Activated CD4-positive, alpha-beta T cell treated with anti-CD3 and anti-CD28 coated beads, Interleukin-2, amount 10 ng/mL, durations not matched to agents 7 days and 5 days (primary cell): ENCODE data around the gene PGF. TPM values are rescaled to one million over a fixed set of nuclear protein-coding genes. Genes with fewer than 3 reads are reported as not detected.
A peak's percentile ranks its signal among the peaks of the same experiment; 100 is the strongest.
"Not testable (repeated sequence)": the region's sequence is repeated elsewhere in the genome, so short reads cannot be mapped to it uniquely, and the experiment has no call there.

Experiments used
- CTCF ChIA-PET: fragments of 350-600 bp; sonication (Branson Sonifier 250); formaldehyde crosslinking; loops from one replicate; lab custom pipeline; 2021; ENCODE audit warnings: antibody characterized with exemption; lab: Charles Lee
- POLR2A ChIA-PET: fragments of 350-600 bp; sonication (Branson Sonifier 250); formaldehyde crosslinking; loops from one replicate; lab custom pipeline; 2021; ENCODE audit warnings: antibody characterized with exemption; lab: Charles Lee
- DNase-seq: peaks from one replicate; pipeline ENCODE4 v3.0.0-alpha.2; 2020
- H3K27ac Mint-ChIP-seq: one replicate; pipeline ENCODE4 v1.8.0; 2021; ENCODE audit warnings: mild to moderate bottlenecking, moderate library complexity, mixed read lengths
- H3K27me3 Mint-ChIP-seq: one replicate; pipeline ENCODE4 v1.8.0; 2021; ENCODE audit warnings: mixed read lengths
- H3K36me3 Mint-ChIP-seq: one replicate; pipeline ENCODE4 v1.8.0; 2021; ENCODE audit warnings: low read depth, mixed read lengths
- H3K4me1 Mint-ChIP-seq: one replicate; pipeline ENCODE4 v1.8.0; 2021; ENCODE audit warnings: mixed read lengths
- H3K4me3 Mint-ChIP-seq: one replicate; pipeline ENCODE4 v1.8.0; 2021; ENCODE audit warnings: mild to moderate bottlenecking, moderate library complexity, mixed read lengths
- H3K9me3 Mint-ChIP-seq: one replicate; pipeline ENCODE4 v1.8.0; 2021; ENCODE audit warnings: mixed read lengths
- total RNA-seq, 2 experiments: library from RNA; stranded (reverse); gene quantifications; one replicate each; pipeline ENCODE4 v1.2.3, GENCODE V29; 2021

The PGF gene
- under 1 TPM; 0.12 to 0.15 TPM for total RNA-seq

GRCh38 chr14:74955229-74956026 is at the start of gene PGF:
PGF (minus strand) TSS chr14:74955597; CDS start chr14:74955242, 355 bp downstream.
- Mint-ChIP-seq H3K27me3 (peaks cover 14% of the 10 kb centered on the region), H3K36me3 (no peaks in the 10 kb centered on the region), H3K9me3 (no peaks in the 10 kb centered on the region), H3K4me3 (peak within 1 kb of the TSS; percentile 48), H3K27ac (no peak within 1 kb of the TSS), H3K4me1 (no peaks in the 10 kb centered on the region)
- POLR2A ChIA-PET, result no interaction called here
- CTCF ChIA-PET, result interaction anchor here (0.6 to 2.0 kb wide), 7 partner anchors 9 to 110 kb away, joined by 3 to 7 read pairs (median 5); no protein-coding TSS in a partner anchor
- DNase-seq, result peak; percentile 28

GRCh38 chr14:75003250-75004027 is 48.0 kb upstream of the PGF start:
- Mint-ChIP-seq H3K9me3 (peaks cover 3% of the 10 kb centered on the region), H3K27ac (peak overlapping the region; percentile 89), H3K4me3 (peak overlapping the region; percentile 86), H3K27me3 (peaks cover 7% of the 10 kb centered on the region), H3K36me3 (peaks cover 50% of the 10 kb centered on the region), H3K4me1 (peaks cover 45% of the 10 kb centered on the region)
- CTCF ChIA-PET, result interaction anchor here (0.6 to 1.8 kb wide), 6 partner anchors 10 to 200 kb away, joined by 3 to 5 read pairs (median 4); no protein-coding TSS in a partner anchor
- POLR2A ChIA-PET, result interaction anchor here (0.7 kb wide), 1 partner anchor 375 kb away, joined by 3 read pairs; no protein-coding TSS in a partner anchor
- no peak for DNase-seq

DNA sequence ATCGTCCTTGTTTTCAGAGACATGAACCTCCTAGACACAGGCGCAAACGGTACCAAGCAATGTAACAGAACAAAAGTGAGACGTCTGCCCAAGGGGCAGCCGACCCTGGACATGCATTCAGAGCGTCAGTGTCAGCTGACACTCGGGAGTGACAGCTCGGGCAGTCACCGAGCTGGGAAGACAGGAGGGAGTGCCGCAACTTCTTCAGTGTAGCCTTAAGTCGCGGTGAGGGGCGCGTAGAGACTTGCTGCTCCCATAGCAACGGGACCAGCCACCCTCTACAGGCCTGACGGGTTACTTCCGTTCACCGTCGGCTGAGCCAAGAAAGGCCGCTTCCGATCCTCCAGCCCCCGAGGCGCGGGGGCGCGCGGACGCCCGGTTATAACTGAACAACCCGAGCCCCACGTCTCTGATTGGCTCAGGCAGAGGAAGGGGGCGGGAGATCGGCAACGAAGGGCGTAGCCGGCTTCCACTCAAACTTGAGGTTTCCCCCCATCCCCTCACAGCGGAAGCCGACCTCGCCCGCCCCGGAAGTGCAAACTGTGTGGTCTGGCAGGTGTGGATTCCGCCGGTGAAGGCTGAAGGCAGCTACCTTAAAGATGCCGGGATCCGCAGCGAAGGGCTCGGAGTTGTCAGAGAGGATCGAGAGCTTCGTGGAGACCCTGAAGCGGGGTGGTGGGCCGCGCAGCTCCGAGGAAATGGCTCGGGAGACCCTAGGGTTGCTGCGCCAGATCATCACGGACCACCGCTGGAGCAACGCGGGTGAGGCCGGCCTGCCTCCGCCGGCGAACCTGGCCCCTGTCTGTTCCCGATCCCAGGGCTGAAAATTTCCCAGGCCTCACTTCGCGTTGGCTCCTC is 47.2 kb upstream of the PGF start, which contains the start of gene EIF2B2:
EIF2B2 (plus strand) TSS at position 530 of the 858 bp plus-strand sequence; CDS start at position 600, 70 bp downstream.
- DNase-seq, result peak; percentile 99
- peaks cover 41% of the 10 kb centered on the region for H3K4me1 Mint-ChIP-seq
- peaks cover 7% of the 10 kb centered on the region for H3K27me3 Mint-ChIP-seq
- CTCF ChIA-PET, result interaction anchor here (0.6 to 1.8 kb wide), 6 partner anchors 10 to 142 kb away, joined by 3 to 5 read pairs (median 4); no protein-coding TSS in a partner anchor
- H3K9me3 Mint-ChIP-seq, result peaks cover 3% of the 10 kb centered on the region
- peak within 1 kb of the TSS; percentile 86 for H3K4me3 Mint-ChIP-seq
- H3K27ac Mint-ChIP-seq, result peak within 1 kb of the TSS; percentile 89
- POLR2A ChIA-PET, result interaction anchor here (0.7 kb wide), 1 partner anchor 820 kb away, joined by 3 read pairs; no protein-coding TSS in a partner anchor
- H3K36me3 Mint-ChIP-seq, result peaks cover 44% of the 10 kb centered on the region

- peaks cover 38% of the 10 kb centered on the region for H3K4me1 Mint-ChIP-seq
- H3K4me3 Mint-ChIP-seq, result peak overlapping the region; percentile 86
- H3K27ac Mint-ChIP-seq, result peak overlapping the region; percentile 89
- H3K9me3 Mint-ChIP-seq, result peaks cover 3% of the 10 kb centered on the region
- peaks cover 39% of the 10 kb centered on the region for H3K36me3 Mint-ChIP-seq
- POLR2A ChIA-PET, result no interaction called here
- DNase-seq, result no peak
- H3K27me3 Mint-ChIP-seq, result peaks cover 7% of the 10 kb centered on the region
- CTCF ChIA-PET, result interaction anchor here (1.0 to 1.7 kb wide), 2 partner anchors 10 to 12 kb away, joined by 4 to 5 read pairs; no protein-coding TSS in a partner anchor
Measured at GRCh38 chr14:75001899-75002298, 46.5 kb upstream of the PGF start.

DNA sequence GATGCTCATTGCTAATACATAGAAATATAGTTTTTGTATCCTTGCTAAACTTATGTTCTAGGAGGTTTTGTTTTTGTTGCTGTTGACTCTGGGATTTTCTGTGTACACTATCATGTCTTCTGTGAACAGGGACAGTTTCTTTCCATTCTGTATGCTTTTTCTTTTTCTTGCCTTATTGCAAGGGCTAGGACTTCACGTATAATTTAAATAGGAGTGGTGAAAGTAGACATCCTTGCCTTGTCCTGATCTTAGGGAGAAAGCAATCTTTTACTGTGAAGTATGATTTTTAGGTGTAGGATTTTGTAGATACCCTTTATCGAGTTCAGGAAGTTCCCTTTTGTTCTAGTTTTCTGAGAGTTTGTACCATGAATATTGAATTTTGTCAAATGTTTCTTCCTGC is 45.9 kb upstream of the PGF start:
- no peak overlapping the region for H3K27ac Mint-ChIP-seq
- no peak overlapping the region for H3K4me3 Mint-ChIP-seq
- H3K27me3 Mint-ChIP-seq, result peaks cover 7% of the 10 kb centered on the region

DNA sequence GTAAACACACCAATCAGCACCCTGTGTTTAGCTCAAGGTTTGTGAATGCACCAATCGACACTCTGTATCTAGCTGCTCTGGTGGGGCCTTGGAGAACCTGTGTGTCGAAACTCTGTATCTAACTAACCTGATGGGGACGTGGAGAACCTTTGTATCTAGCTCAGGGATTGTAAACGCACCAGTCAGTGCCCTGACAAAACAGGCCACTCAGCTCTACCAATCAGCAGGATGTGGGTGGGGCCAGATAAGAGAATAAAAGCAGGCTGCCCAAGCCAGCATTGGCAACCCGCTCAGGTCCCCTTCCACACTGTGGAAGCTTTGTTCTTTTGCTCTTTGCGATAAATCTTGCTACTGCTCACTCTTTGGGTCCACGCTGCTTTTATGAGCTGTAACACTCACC is 40.4 kb upstream of the PGF start:
- H3K9me3 Mint-ChIP-seq, CTCF ChIA-PET, POLR2A ChIA-PET: not testable (repeated sequence)

More for the DNA sequence above, 45.9 kb upstream of the PGF start:
- ChIA-PET CTCF (no interaction called here), POLR2A (no interaction called here)
- no peak for DNase-seq
- peaks cover 36% of the 10 kb centered on the region for H3K4me1 Mint-ChIP-seq
- peaks cover 34% of the 10 kb centered on the region for H3K36me3 Mint-ChIP-seq
- peaks cover 3% of the 10 kb centered on the region for H3K9me3 Mint-ChIP-seq

DNA sequence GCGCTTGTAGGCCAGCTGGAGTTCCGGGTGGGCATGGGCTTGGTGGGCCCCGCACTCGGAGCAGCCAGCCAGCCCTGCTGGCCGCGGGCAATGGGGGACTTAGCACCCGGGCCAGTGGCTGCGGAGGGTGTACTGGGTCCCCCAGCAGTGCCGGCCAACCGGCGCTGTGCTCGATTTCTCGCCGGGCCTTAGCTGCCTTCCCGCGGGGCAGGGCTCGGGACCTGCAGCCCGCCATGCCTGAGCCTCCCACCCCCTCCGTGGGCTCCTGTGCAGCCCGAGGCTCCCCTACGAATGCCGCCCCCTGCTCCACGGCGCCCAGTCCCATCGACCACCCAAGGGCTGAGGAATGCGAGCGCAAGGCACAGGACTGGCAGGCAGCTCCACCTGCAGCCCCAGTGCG is 38.8 kb upstream of the PGF start:
- H3K36me3 Mint-ChIP-seq, H3K4me1 Mint-ChIP-seq, H3K4me3 Mint-ChIP-seq, H3K27ac Mint-ChIP-seq, H3K27me3 Mint-ChIP-seq, DNase-seq, H3K9me3 Mint-ChIP-seq, CTCF ChIA-PET, POLR2A ChIA-PET: not testable (repeated sequence)

More for the DNA sequence above, 40.4 kb upstream of the PGF start:
- H3K27ac Mint-ChIP-seq, H3K27me3 Mint-ChIP-seq, DNase-seq, H3K36me3 Mint-ChIP-seq, H3K4me1 Mint-ChIP-seq, H3K4me3 Mint-ChIP-seq: not testable (repeated sequence)

DNA sequence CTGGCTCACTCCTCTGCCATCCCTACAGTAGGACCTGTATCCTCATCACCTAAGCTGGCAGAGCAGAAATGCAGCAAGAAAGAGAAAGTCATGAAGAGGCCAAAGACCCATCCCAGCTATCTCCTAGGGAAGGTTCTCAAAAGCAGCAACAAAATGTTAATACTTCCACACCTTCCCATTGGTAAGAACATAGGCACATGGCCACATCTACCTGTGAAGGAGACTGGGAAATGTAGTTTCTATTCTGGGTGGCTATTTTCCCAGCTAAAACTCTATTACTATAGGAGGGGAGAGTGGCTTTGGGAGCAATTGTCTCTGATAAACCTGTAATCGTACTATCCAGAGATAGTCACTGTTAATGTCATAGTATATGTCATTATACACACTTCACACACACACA is 33.6 kb upstream of the PGF start:
- Mint-ChIP-seq H3K4me1 (no peaks in the 10 kb centered on the region), H3K9me3 (no peaks in the 10 kb centered on the region), H3K4me3 (no peak overlapping the region), H3K27me3 (peaks cover 1% of the 10 kb centered on the region), H3K27ac (no peak overlapping the region), H3K36me3 (no peaks in the 10 kb centered on the region)
- POLR2A ChIA-PET, result no interaction called here
- CTCF ChIA-PET, result interaction anchor here (1.2 kb wide), 1 partner anchor 38 kb away, joined by 3 read pairs; no protein-coding TSS in a partner anchor
- DNase-seq, result no peak

DNA sequence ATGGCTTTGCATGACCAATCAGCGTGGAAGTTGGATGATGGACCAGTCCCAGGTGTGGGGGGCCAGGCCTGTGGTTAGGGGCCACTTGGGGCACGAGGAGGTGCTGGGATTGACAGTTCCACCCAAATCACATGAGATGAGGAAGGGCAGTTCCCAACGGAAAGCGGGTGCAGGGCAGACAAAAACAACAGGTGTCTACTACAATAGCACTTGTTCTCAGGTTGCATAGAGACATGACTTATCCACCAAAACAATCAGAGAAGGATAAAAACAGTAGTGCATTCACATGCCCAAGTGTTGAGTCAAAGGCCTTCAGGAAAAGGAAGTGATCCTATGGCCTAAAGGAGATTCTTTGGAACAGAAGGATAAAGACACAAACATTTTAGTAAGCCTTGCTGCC is 32.7 kb upstream of the PGF start:
- CTCF ChIA-PET, result no interaction called here
- POLR2A ChIA-PET, result no interaction called here

DNA sequence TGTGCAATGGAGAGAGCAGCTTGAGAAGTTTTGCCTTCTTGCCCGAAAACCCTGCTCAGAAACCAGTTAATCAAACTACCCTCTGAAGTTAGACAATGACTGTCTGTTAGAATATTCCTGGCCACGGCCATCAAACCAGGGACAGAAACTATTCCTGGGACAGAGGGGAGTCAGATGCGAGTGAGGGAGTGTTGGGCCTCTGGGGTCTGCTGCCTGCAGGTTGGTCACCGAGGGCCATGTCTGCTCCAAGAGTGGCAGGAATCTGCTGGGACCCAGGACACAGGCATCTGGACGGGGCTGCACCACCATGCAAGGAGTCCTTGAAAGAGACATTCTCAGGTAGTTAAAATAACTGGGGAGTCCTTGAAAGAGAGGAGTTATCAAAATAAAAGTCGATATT is 30.4 kb upstream of the PGF start:
- Mint-ChIP-seq H3K4me3 (no peak overlapping the region), H3K27ac (no peak overlapping the region), H3K9me3 (no peaks in the 10 kb centered on the region), H3K27me3 (peaks cover 1% of the 10 kb centered on the region), H3K36me3 (no peaks in the 10 kb centered on the region), H3K4me1 (no peaks in the 10 kb centered on the region)
- ChIA-PET CTCF (no interaction called here), POLR2A (no interaction called here)
- DNase-seq, result no peak

More for the DNA sequence above, 32.7 kb upstream of the PGF start:
- no peaks in the 10 kb centered on the region for H3K4me1 Mint-ChIP-seq
- H3K4me3 Mint-ChIP-seq, result no peak overlapping the region
- no peak for DNase-seq
- no peaks in the 10 kb centered on the region for H3K9me3 Mint-ChIP-seq
- H3K27me3 Mint-ChIP-seq, result peaks cover 1% of the 10 kb centered on the region
- H3K27ac Mint-ChIP-seq, result no peak overlapping the region
- no peaks in the 10 kb centered on the region for H3K36me3 Mint-ChIP-seq

DNA sequence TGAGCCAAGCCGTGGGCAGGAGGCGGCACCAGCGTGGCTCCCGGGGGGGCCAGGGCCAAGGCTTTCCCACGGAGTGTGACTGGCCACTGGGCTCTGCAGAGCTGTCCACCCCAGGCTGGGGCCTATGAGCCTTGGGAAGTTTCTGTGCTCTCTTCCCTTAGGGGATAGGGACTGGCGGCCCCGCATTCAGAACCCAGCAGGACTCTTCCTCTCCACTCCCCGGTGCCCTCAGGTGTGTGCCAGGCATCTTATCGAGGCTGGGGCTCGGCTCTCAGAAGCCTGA is 29.6 kb upstream of the PGF start:
- ChIA-PET POLR2A (no interaction called here), CTCF (no interaction called here)
- no peaks in the 10 kb centered on the region for H3K27me3 Mint-ChIP-seq

More for the DNA sequence above, 29.6 kb upstream of the PGF start:
- Mint-ChIP-seq H3K4me1 (no peaks in the 10 kb centered on the region), H3K9me3 (no peaks in the 10 kb centered on the region), H3K36me3 (no peaks in the 10 kb centered on the region), H3K27ac (no peak overlapping the region), H3K4me3 (no peak overlapping the region)
- DNase-seq, result no peak
